ENCODE data around the gene KRT85. TPM values are rescaled to one million over a fixed set of nuclear protein-coding genes. Genes with fewer than 3 reads are reported as not detected.

Gene KRT85
- total RNA-seq, 2 experiments from 2014 or later: not detected

DNA sequence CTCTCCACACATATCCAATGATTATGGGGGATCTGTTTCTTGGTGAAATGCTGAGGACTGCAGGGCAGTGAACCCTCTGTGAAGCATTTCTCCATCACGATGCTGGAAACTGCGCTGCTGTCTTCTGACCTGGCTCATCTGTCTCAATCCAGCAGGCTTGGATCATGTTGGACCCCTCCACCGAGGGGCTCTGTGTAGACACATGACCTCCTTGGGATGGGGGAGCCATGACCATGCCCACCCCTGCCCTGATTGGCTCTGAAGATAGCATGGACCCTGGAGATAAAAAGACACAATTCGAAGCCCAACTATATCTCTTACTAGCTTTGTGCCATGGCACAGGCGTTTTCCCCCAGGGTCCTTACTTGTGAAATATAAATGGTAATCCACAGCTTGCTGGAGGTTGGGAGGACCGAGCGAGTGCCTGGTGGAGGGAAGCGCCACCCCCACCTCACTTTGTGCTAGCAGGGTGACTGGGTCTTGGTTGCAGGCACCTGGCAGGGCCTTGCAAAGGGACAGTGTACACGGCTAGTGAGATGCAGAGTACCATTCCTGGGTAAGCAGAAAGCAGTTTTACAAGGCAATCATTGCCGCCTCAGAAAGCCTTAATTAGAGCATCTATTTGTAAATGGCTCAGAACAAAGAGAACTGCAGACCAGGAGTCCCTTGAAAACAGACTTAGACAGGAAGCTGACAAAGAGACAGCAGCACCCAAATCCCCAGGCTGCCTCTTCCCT is 43.7 kb downstream of the KRT85 start:
- intact Hi-C loops (cut with micrococcal nuclease; ENCODE audit: unreplicated experiment): no loop called here
- no TSS peak for BruUV-seq (replicated peaks)
- CTCF ChIA-PET (ENCODE audit: unreplicated experiment): interaction anchor here (1.1 kb wide), 1 partner anchor 12 kb away, joined by 4 read pairs; no protein-coding TSS in a partner anchor

DNA sequence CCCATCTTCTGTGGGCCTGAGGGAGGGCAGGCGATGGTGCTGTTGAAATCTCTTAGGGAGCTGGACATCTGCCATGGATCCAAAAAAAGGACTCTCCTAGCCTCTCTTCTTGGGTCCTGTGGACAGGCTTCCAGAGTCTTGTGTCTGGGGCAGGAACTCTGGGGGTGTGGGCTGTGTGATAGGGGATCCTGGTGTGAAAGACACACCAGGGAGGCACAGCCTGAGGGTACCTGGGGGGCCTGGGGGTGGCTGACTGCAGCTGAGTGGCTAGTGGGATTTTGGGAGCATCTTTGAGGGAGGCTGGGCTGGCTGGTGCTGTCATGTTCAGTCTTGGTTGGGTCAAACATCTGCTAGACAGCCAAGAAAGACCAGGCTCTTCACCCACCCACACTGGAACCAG is 44.3 kb downstream of the KRT85 start:
- CTCF ChIA-PET (ENCODE audit: unreplicated experiment): interaction anchor here (1.1 kb wide), 1 partner anchor 12 kb away, joined by 4 read pairs; no protein-coding TSS in a partner anchor
- TF ChIP-seq, protein P1, sequence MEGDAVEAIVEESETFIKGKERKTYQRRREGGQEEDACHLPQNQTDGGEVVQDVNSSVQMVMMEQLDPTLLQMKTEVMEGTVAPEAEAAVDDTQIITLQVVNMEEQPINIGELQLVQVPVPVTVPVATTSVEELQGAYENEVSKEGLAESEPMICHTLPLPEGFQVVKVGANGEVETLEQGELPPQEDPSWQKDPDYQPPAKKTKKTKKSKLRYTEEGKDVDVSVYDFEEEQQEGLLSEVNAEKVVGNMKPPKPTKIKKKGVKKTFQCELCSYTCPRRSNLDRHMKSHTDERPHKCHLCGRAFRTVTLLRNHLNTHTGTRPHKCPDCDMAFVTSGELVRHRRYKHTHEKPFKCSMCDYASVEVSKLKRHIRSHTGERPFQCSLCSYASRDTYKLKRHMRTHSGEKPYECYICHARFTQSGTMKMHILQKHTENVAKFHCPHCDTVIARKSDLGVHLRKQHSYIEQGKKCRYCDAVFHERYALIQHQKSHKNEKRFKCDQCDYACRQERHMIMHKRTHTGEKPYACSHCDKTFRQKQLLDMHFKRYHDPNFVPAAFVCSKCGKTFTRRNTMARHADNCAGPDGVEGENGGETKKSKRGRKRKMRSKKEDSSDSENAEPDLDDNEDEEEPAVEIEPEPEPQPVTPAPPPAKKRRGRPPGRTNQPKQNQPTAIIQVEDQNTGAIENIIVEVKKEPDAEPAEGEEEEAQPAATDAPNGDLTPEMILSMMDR (conservative IDR thresholded peaks at IDR 0.05; ENCODE audit: low read length): no peak
- no peak for TF ChIP-seq EZH2phosphoT487 (IDR thresholded peaks at IDR 0.05; ENCODE audit: borderline replicate concordance, low read depth, low read length)
- no peak for DNase-seq (ENCODE audit: low spot score)
- Histone ChIP-seq H3K4me3 (ENCODE audit: low read depth, low read length, poor library complexity, severe bottlenecking) (no peak overlapping the region), H3K36me3 (ENCODE audit: insufficient read depth, low read length) (no peaks in the 10 kb centered on the region), H3K4me1 (ENCODE audit: insufficient read depth, low read length, poor library complexity, severe bottlenecking) (peaks cover 2% of the 10 kb centered on the region), H3K9me3 (ENCODE audit: low read length) (no peaks in the 10 kb centered on the region), H3K4me2 (ENCODE audit: low read length) (no peak overlapping the region), H3K27ac (ENCODE audit: low read depth, low read length, poor library complexity, severe bottlenecking) (no peak overlapping the region), H4K20me1 (ENCODE audit: insufficient read depth, low read length) (no peaks in the 10 kb centered on the region), H2AFZ (ENCODE audit: low read length) (no peak overlapping the region), H3K79me2 (ENCODE audit: insufficient read depth, low read depth, low read length) (no peaks in the 10 kb centered on the region), H3K9me2 (ENCODE audit: insufficient read depth, low read length) (no peaks in the 10 kb centered on the region)
- intact Hi-C loops (cut with micrococcal nuclease; ENCODE audit: unreplicated experiment): no loop called here
- POLR2A ChIA-PET: no interaction called here
- BruUV-seq (replicated peaks): no TSS peak

More for the DNA sequence above, 43.7 kb downstream of the KRT85 start:
- Histone ChIP-seq H4K20me1 (ENCODE audit: insufficient read depth, low read length) (no peaks in the 10 kb centered on the region), H3K9me2 (ENCODE audit: insufficient read depth, low read length) (no peaks in the 10 kb centered on the region), H3K27ac (ENCODE audit: low read depth, low read length, poor library complexity, severe bottlenecking) (no peak overlapping the region), H3K9me3 (ENCODE audit: low read length) (no peaks in the 10 kb centered on the region), H3K4me1 (ENCODE audit: insufficient read depth, low read length, poor library complexity, severe bottlenecking) (peaks cover 2% of the 10 kb centered on the region), H3K79me2 (ENCODE audit: insufficient read depth, low read depth, low read length) (no peaks in the 10 kb centered on the region), H3K4me2 (ENCODE audit: low read length) (no peak overlapping the region), H2AFZ (ENCODE audit: low read length) (no peak overlapping the region), H3K4me3 (ENCODE audit: low read depth, low read length, poor library complexity, severe bottlenecking) (no peak overlapping the region), H3K36me3 (ENCODE audit: insufficient read depth, low read length) (no peaks in the 10 kb centered on the region)
- TF ChIP-seq, protein P1 (conservative IDR thresholded peaks at IDR 0.05; ENCODE audit: low read length): no peak
- no peak for TF ChIP-seq EZH2phosphoT487 (IDR thresholded peaks at IDR 0.05; ENCODE audit: borderline replicate concordance, low read depth, low read length)
- DNase-seq (ENCODE audit: low spot score): no peak
- POLR2A ChIA-PET: no interaction called here

DNA sequence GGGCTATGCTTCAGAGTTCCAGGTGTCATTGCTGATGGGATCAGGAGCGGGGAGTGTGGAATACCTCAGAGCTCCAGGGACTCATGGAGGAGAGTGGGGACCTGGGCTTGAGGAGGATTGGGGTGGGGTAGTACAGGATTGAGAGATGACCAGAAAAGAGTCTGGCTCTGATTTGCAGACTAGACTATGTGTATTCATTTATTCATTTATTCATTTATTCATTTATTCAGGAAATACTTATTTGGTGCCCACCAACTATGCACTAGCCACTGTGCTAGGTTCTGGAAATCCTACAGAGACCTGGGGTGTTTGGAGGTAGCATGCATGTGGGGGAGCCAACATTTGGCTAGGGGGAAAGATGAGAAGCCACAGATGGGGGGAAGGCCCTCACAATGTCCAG is 45.2 kb downstream of the KRT85 start:
- H3K4me1 ChIP-seq (ENCODE audit: insufficient read depth, low read length, poor library complexity, severe bottlenecking): no peaks in the 10 kb centered on the region
- CTCF ChIA-PET (ENCODE audit: unreplicated experiment): interaction anchor here (0.6 kb wide), 1 partner anchor 179 kb away, joined by 3 read pairs; no protein-coding TSS in a partner anchor
- DNase-seq (ENCODE audit: low spot score): no peak
- H4K20me1 ChIP-seq (ENCODE audit: insufficient read depth, low read length): no peaks in the 10 kb centered on the region
- TF ChIP-seq EZH2phosphoT487 (IDR thresholded peaks at IDR 0.05; ENCODE audit: borderline replicate concordance, low read depth, low read length): no peak
- TF ChIP-seq, protein P1 (conservative IDR thresholded peaks at IDR 0.05; ENCODE audit: low read length): no peak
- no peaks in the 10 kb centered on the region for H3K9me2 ChIP-seq (ENCODE audit: insufficient read depth, low read length)
- no peak overlapping the region for H3K4me3 ChIP-seq (ENCODE audit: low read depth, low read length, poor library complexity, severe bottlenecking)
- POLR2A ChIA-PET: no interaction called here
- H3K36me3 ChIP-seq (ENCODE audit: insufficient read depth, low read length): no peaks in the 10 kb centered on the region
- H3K9me3 ChIP-seq (ENCODE audit: low read length): no peaks in the 10 kb centered on the region
- no peaks in the 10 kb centered on the region for H3K79me2 ChIP-seq (ENCODE audit: insufficient read depth, low read depth, low read length)
- no peak overlapping the region for H3K4me2 ChIP-seq (ENCODE audit: low read length)
- intact Hi-C loops (cut with micrococcal nuclease; ENCODE audit: unreplicated experiment): no loop called here
- no peak overlapping the region for H3K27ac ChIP-seq (ENCODE audit: low read depth, low read length, poor library complexity, severe bottlenecking)
- H2AFZ ChIP-seq (ENCODE audit: low read length): no peak overlapping the region
- no TSS peak for BruUV-seq (replicated peaks)
